Ishikawa (cell line): Measurements from ENCODE around the gene TRIL.

Experiments used
- CEBPB ChIP-seq: IDR thresholded peaks from 2 replicates; pipeline ENCODE4 v1.6.1; 2012
- REST ChIP-seq: IDR thresholded peaks from 2 replicates; pipeline ENCODE4 v1.6.1; 2012; ENCODE audit warnings: low read depth, mild to moderate bottlenecking
- TEAD4 ChIP-seq: IDR thresholded peaks from 2 replicates; pipeline ENCODE4 v1.6.1; 2012

- TF ChIP-seq REST, result no peak
- peak; percentile 43; the same call in 1 of the 2 replicates for TF ChIP-seq CEBPB
- no peak for TF ChIP-seq TEAD4
Observed at GRCh38 chr7:28986765-28987110, 28.6 kb upstream of the TRIL start.
